Measurements from ENCODE around the gene APMAP. TPM values are rescaled to one million over a fixed set of nuclear protein-coding genes. Genes with fewer than 3 reads are reported as not detected.

The APMAP gene
- total RNA-seq, 2 experiments from 2014 or later, result 9.5 to 11.3 TPM

DNA sequence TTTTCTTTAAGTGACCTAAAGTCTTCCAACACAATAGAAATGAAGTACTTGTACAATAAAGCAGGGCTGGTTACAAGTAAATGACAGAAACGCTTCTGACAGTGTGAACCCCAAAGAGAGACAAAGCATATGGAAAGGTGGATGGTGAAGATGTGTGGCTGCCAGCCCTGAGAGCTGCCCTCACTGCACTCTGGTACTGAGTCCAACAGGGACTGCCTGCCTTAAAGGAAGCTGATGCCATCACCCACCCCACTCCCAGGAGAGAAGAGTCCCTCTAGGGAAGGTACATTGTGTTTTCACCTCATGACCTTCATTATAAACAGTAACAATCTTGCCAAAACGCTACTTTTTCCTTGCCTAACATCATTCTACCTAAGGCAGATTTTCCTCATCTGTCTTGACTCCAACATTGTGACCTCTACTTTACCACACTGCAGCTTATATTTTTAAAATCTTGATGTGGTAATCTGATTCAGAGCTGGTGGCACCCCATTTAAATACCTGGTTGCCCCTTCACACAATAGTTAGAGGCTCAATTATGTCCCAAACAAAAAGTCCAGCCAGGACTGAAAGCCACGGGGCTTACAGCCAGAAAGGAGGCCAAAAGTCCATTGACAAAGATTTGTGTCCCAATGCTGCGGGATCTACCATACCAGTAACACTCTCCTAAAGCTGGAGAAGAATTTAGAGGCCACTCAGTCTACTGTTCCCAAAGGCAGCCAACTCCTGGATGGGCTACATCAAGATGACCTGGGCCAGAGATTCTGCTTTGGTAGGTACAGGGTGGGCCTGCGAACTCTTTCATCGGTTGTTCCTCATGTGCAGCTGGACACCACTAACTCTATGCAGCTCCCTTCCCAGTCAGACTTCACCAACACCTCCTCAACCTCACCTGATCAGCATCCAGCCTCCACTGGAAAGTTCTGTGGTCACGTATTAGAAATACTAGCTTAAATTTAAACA is 4.4 kb downstream of the APMAP start:
- peaks cover 13% of the 10 kb centered on the region for H3K36me3 ChIP-seq (ENCODE audit: insufficient read depth, low read length)
- peaks cover 47% of the 10 kb centered on the region for H3K4me1 ChIP-seq (ENCODE audit: insufficient read depth, low read length)
- H3K9me3 ChIP-seq (ENCODE audit: control insufficient read depth in 1 of 2, insufficient read depth in 1 of 2, low read length in 2 of 2), result no peaks in the 10 kb centered on the region
- no peak overlapping the region for H3K27ac ChIP-seq (ENCODE audit: low read depth in 1 of 2, low read length in 2 of 2)
- H3K4me1 Mint-ChIP-seq (ENCODE audit: low read depth), result peaks cover 94% of the 10 kb centered on the region
- DNase-seq (peak in 1 of 14 experiments; percentile 25), ATAC-seq (ENCODE audit: poor library complexity) (no peak)
- H3K36me3 Mint-ChIP-seq (ENCODE audit: low read depth), result peaks cover 31% of the 10 kb centered on the region
- H3K27me3 Mint-ChIP-seq, result no peaks in the 10 kb centered on the region
- H3K4me3 Mint-ChIP-seq, result no peak overlapping the region
- no peak overlapping the region for H3K4me3 ChIP-seq (ENCODE audit: low read length)
- no peak overlapping the region for H3K27ac Mint-ChIP-seq
- intact Hi-C loops (cut with DNase I, micrococcal nuclease), result no loop called here
- TF ChIP-seq, protein P1, sequence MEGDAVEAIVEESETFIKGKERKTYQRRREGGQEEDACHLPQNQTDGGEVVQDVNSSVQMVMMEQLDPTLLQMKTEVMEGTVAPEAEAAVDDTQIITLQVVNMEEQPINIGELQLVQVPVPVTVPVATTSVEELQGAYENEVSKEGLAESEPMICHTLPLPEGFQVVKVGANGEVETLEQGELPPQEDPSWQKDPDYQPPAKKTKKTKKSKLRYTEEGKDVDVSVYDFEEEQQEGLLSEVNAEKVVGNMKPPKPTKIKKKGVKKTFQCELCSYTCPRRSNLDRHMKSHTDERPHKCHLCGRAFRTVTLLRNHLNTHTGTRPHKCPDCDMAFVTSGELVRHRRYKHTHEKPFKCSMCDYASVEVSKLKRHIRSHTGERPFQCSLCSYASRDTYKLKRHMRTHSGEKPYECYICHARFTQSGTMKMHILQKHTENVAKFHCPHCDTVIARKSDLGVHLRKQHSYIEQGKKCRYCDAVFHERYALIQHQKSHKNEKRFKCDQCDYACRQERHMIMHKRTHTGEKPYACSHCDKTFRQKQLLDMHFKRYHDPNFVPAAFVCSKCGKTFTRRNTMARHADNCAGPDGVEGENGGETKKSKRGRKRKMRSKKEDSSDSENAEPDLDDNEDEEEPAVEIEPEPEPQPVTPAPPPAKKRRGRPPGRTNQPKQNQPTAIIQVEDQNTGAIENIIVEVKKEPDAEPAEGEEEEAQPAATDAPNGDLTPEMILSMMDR (IDR thresholded peaks at IDR 0.05), result no peak
- ChIA-PET CTCF (no interaction called here), POLR2A (interaction anchor here (0.7 kb wide), 1 partner anchor 69 kb away, joined by 3 read pairs; the partner anchor contains the start of gene ACSS1)
- no peaks in the 10 kb centered on the region for H3K9me3 Mint-ChIP-seq
- H3K27me3 ChIP-seq (ENCODE audit: control insufficient read depth in 1 of 2, insufficient read depth in 2 of 2, low read length in 2 of 2), result no peaks in the 10 kb centered on the region

DNA sequence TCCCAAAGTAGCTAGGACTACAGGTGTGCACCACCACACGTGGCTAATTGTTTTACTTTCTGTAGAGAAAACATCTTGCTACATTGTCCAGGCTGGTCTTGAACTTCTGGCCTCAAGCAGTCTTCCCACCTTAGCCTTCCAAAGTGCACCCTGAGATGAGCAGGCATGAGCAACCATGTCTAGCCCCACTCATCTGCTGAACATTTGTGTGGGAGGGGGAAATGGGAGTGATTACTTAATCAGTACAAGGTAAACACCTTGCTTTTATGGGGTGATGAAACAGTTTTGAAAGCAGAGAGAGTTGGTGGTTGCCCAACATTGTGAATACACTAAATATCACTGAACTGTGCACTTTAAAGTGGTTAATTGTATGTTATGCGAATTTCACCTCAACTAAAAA is 5.3 kb downstream of the APMAP start:
- POLR2A ChIA-PET, result no interaction called here
- Mint-ChIP-seq H3K36me3 (ENCODE audit: low read depth) (peaks cover 40% of the 10 kb centered on the region), H3K9me3 (no peaks in the 10 kb centered on the region), H3K27me3 (no peaks in the 10 kb centered on the region), H3K4me1 (ENCODE audit: low read depth) (peaks cover 93% of the 10 kb centered on the region), H3K27ac (no peak overlapping the region), H3K4me3 (no peak overlapping the region)
- CTCF ChIA-PET, result no interaction called here
- Histone ChIP-seq H3K27ac (ENCODE audit: low read depth in 1 of 2, low read length in 2 of 2) (no peak overlapping the region), H3K4me1 (ENCODE audit: insufficient read depth, low read length) (peaks cover 42% of the 10 kb centered on the region), H3K36me3 (ENCODE audit: insufficient read depth, low read length) (peaks cover 20% of the 10 kb centered on the region), H3K27me3 (ENCODE audit: control insufficient read depth in 1 of 2, insufficient read depth in 2 of 2, low read length in 2 of 2) (no peaks in the 10 kb centered on the region), H3K9me3 (ENCODE audit: control insufficient read depth in 1 of 2, insufficient read depth in 1 of 2, low read length in 2 of 2) (no peaks in the 10 kb centered on the region), H3K4me3 (ENCODE audit: low read length) (no peak overlapping the region)
- DNase-seq (peak in 2 of 14 experiments; percentile 6 to 17), ATAC-seq (ENCODE audit: poor library complexity) (no peak)
- intact Hi-C loops (cut with DNase I, micrococcal nuclease), result no loop called here
- TF ChIP-seq, protein P1 (IDR thresholded peaks at IDR 0.05), result no peak

DNA sequence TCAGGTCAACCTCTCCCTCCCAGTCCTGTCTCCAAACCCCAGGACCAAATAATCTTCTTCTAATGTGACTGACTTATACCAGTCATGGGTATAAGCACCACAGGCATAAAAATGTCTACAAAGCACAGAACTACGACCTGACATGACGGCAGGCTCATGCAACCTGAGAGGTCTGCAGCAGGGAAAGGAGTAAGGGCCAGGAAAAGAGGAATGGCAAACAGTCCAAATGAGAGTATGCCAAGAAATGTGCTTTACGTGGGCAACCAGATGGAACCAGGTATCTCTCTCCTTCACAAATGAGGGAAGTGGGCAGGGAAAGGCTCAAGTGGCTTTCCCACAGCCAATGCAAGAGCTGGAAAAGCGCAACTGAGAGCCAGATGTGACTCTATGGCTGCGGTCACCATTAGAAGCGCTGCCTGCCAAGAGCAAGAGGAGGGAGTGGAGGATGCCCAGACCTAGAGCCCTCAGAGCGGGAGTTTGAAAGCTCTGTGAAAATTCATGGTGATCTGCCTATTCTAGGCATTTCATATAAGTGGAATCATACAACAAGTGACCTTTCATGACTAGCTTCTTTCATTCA is 6.0 kb downstream of the APMAP start:
- H3K36me3 Mint-ChIP-seq (ENCODE audit: low read depth), result peaks cover 40% of the 10 kb centered on the region
- no peak for ATAC-seq (ENCODE audit: poor library complexity)
- Histone ChIP-seq H3K4me3 (ENCODE audit: low read length) (no peak overlapping the region), H3K36me3 (ENCODE audit: insufficient read depth, low read length) (peaks cover 27% of the 10 kb centered on the region), H3K27ac (ENCODE audit: low read depth in 1 of 2, low read length in 2 of 2) (no peak overlapping the region), H3K9me3 (ENCODE audit: control insufficient read depth in 1 of 2, insufficient read depth in 1 of 2, low read length in 2 of 2) (no peaks in the 10 kb centered on the region), H3K4me1 (ENCODE audit: insufficient read depth, low read length) (peaks cover 39% of the 10 kb centered on the region), H3K27me3 (ENCODE audit: control insufficient read depth in 1 of 2, insufficient read depth in 2 of 2, low read length in 2 of 2) (no peaks in the 10 kb centered on the region)
- no peak overlapping the region for H3K4me3 Mint-ChIP-seq
- peaks cover 88% of the 10 kb centered on the region for H3K4me1 Mint-ChIP-seq (ENCODE audit: low read depth)
- intact Hi-C loops (cut with DNase I, micrococcal nuclease), result no loop called here
- TF ChIP-seq, protein P1 (IDR thresholded peaks at IDR 0.05), result no peak
- H3K27ac Mint-ChIP-seq, result no peak overlapping the region
- ChIA-PET POLR2A (no interaction called here), CTCF (no interaction called here)
- no peaks in the 10 kb centered on the region for H3K9me3 Mint-ChIP-seq
- DNase-seq, result peak in 1 of 14 experiments; percentile 22
- H3K27me3 Mint-ChIP-seq, result no peaks in the 10 kb centered on the region
